ENCODE data around the gene C20orf173. TPM values are rescaled to one million over a fixed set of nuclear protein-coding genes. Genes with fewer than 3 reads are reported as not detected.

C20orf173 gene
- total RNA-seq, 2 donors from 2014 or later: not detected

- Histone ChIP-seq H3K36me3 (peaks cover 46% of the 10 kb centered on the region), H3K27me3 (no peaks in the 10 kb centered on the region), H3K4me1 (no peaks in the 10 kb centered on the region), H3K27ac (no peak overlapping the region), H3K4me3 (no peak overlapping the region), H3K9me3 (no peaks in the 10 kb centered on the region)
- DNase-seq (ENCODE audit: low spot score): no peak
- TF ChIP-seq CTCF (IDR thresholded peaks at IDR 0.05): no peak
Observed at GRCh38 chr20:35492352-35492751, 37.1 kb downstream of the C20orf173 start.

DNA sequence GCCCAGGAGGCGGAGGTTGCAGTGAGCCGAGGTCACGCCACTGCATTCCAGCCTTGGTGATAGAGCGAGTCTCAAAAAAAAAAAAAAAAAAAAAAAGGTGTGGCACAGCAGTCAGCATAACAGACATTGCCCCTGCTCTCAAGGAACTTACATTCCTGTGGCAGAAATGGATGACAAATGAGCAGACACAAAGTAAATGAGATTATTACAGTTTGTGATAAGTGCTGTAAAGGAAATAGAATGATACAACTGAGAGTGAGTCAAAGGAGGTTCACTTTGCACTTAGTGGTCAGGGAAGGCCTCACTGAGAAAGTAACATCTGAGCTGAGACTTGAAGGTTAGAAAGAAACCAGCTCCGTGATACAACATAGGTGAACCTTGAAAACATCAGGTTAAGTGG lies 37.6 kb downstream of the C20orf173 start:
- H3K4me3 ChIP-seq: no peak overlapping the region
- peaks cover 45% of the 10 kb centered on the region for H3K36me3 ChIP-seq
- H3K4me1 ChIP-seq: no peaks in the 10 kb centered on the region
- H3K27ac ChIP-seq: no peak overlapping the region
- no peak for TF ChIP-seq CTCF (IDR thresholded peaks at IDR 0.05)
- DNase-seq (ENCODE audit: low spot score): no peak
- H3K27me3 ChIP-seq: no peaks in the 10 kb centered on the region
- no peaks in the 10 kb centered on the region for H3K9me3 ChIP-seq

GRCh38 chr20:35490736-35491181 lies 38.7 kb downstream of the C20orf173 start:
- Histone ChIP-seq H3K36me3 (peaks cover 42% of the 10 kb centered on the region), H3K4me3 (peak overlapping the region in 1 of 2 donors; percentile 14), H3K27me3 (no peaks in the 10 kb centered on the region), H3K9me3 (no peaks in the 10 kb centered on the region), H3K27ac (no peak overlapping the region), H3K4me1 (no peaks in the 10 kb centered on the region)
- no peak for DNase-seq (ENCODE audit: low spot score)
- TF ChIP-seq CTCF (IDR thresholded peaks at IDR 0.05): no peak

- Histone ChIP-seq H3K27ac (no peak overlapping the region), H3K9me3 (no peaks in the 10 kb centered on the region), H3K4me1 (no peaks in the 10 kb centered on the region), H3K36me3 (peaks cover 41% of the 10 kb centered on the region), H3K27me3 (no peaks in the 10 kb centered on the region), H3K4me3 (no peak overlapping the region)
- DNase-seq (ENCODE audit: low spot score): no peak
- no peak for TF ChIP-seq CTCF (IDR thresholded peaks at IDR 0.05)
Observed at GRCh38 chr20:35489717-35490116, 39.7 kb downstream of the C20orf173 start.

DNA sequence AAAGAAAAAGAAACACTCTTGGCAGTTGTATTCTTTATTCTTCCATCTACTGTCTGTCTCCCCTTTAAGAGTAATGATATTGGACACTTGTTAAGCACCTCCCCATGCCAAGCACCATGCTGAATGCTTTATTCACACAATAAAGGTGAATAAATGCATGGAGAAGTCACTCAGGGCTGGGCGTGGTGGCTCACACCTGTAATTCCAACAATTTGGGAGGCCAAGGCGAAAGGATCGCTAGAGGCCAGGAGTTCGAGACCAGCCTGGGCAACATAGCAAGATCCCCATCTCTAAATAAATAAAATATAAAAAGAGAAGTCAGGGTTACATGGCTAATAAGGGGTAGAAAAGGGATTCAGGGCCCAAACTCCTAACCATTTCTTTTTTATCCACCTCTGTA lies 42.0 kb downstream of the C20orf173 start:
- no peak for TF ChIP-seq CTCF (IDR thresholded peaks at IDR 0.05)
- Histone ChIP-seq H3K4me1 (no peaks in the 10 kb centered on the region), H3K27ac (no peak overlapping the region), H3K36me3 (peaks cover 36% of the 10 kb centered on the region), H3K9me3 (no peaks in the 10 kb centered on the region), H3K4me3 (no peak overlapping the region), H3K27me3 (no peaks in the 10 kb centered on the region)
- no peak for DNase-seq (ENCODE audit: low spot score)

DNA sequence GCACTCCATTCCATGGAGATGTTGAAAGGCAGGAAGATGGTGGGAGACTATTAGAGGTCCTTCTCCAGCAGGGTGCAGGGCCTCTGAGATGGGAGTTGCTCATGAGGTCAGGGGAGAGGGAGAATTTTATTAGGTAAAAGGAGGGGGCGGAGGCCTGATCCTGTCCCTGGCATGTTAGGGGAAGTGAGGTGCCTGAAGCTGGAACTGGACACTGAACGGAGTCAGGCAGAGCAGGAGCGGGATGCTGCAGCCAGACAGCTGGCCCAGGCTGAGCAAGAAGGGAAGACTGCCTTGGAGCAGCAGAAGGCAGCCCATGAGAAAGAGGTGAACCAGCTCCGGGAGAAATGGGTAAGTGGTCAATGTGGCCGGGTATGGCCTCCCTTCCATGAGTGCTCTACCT lies 49.7 kb downstream of the C20orf173 start:
- no peaks in the 10 kb centered on the region for H3K9me3 ChIP-seq
- H3K4me3 ChIP-seq: no peak overlapping the region
- no peak for DNase-seq (ENCODE audit: low spot score)
- no peaks in the 10 kb centered on the region for H3K27me3 ChIP-seq
- no peak for TF ChIP-seq CTCF (IDR thresholded peaks at IDR 0.05)
- H3K36me3 ChIP-seq: peaks cover 53% of the 10 kb centered on the region
- no peaks in the 10 kb centered on the region for H3K4me1 ChIP-seq
- no peak overlapping the region for H3K27ac ChIP-seq

Data from right atrium auricular region (tissue), 2 donors.